Transverse colon (tissue), 4 donors: ENCODE data around the gene ADAM10. TPM values are rescaled to one million over a fixed set of nuclear protein-coding genes. Genes with fewer than 3 reads are reported as not detected.

Source experiments
- DNase-seq: peaks from one replicate; pipeline ENCODE4 v3.0.0-alpha.2; 2019
- H3K27ac ChIP-seq, 4 donors: fragments of 200-600 bp; sonication (generic); 2 replicates each; pipeline ENCODE4 v1.5.1; 2016 to 2018; ENCODE audit warnings: inconsistent platforms in 4 of 4
- H3K27me3 ChIP-seq: fragments of 200-600 bp; sonication (generic); 2 replicates; pipeline ENCODE4 v1.5.1; 2017; ENCODE audit warnings: inconsistent platforms
- H3K36me3 ChIP-seq, 4 donors: fragments of 200-600 bp; sonication (generic); 2 replicates each; pipeline ENCODE4 v1.5.1; 2017 to 2019; ENCODE audit warnings: inconsistent platforms in 4 of 4
- H3K4me1 ChIP-seq, 4 donors: fragments of 200-600 bp; sonication (generic); 2 replicates each; pipeline ENCODE4 v1.5.1; 2017 to 2020; ENCODE audit warnings: inconsistent platforms in 4 of 4
- H3K4me3 ChIP-seq, 4 donors: fragments of 200-600 bp; sonication (generic); 1 replicate in 1 of 4; 2 replicates in 3 of 4; pipeline versions ENCODE4 v1.5.1 to v1.6.1; 2017 to 2019; ENCODE audit warnings: inconsistent platforms in 4 of 4
- H3K9me3 ChIP-seq, 2 donors: fragments of 200-600 bp; sonication (generic); 2 replicates each; pipeline ENCODE4 v1.5.1; 2017 to 2019; ENCODE audit warnings: inconsistent platforms in 2 of 2
- CTCF ChIP-seq, 5 experiments: fragments of 200-600 bp in 3 of 5; fragments of 450-650 bp in 2 of 5; sonication (generic) in 3 of 5; IDR thresholded peaks; 1 replicate in 2 of 5; 2 replicates in 3 of 5; pipeline ENCODE4 v1.5.1; 2016 to 2017; ENCODE audit warnings: antibody characterized with exemption in 5 of 5, inconsistent platforms in 3 of 5, mild to moderate bottlenecking in 2 of 5, moderate library complexity in 1 of 5
- EP300 ChIP-seq: sonication (generic); formaldehyde crosslinking; IDR thresholded peaks from one replicate; pipeline ENCODE4 v1.6.1; 2017; ENCODE audit warnings: antibody characterized with exemption, low read depth
- POLR2A ChIP-seq: fragments of 450-650 bp; IDR thresholded peaks from one replicate; pipeline ENCODE4 v1.6.1; 2016; ENCODE audit warnings: antibody characterized with exemption, mild to moderate bottlenecking, moderate library complexity
- POLR2AphosphoS5 ChIP-seq, 3 donors: sonication (generic); formaldehyde crosslinking; IDR thresholded peaks; one replicate each; pipeline ENCODE4 v1.6.1; 2016; ENCODE audit warnings: antibody characterized with exemption in 3 of 3
- WGBS, 2 donors: methylation state at CpG; one replicate each; pipeline ENCODE4 v1.1.5; 2018; ENCODE audit warnings: low coverage in 1 of 2; 5-methylcytosine and 5-hydroxymethylcytosine counted together
- in situ Hi-C, 4 donors: fragments of 200-750 bp; cut with MboI; loops; one replicate each; pipeline versions ENCODE4 v1.15.0 to v1.15.1; 2017; ENCODE audit warnings: low sequenced_read_pairs in 3 of 4, low pct_ligation_motif_present in 1 of 4, low pct_unique_long_range_greater_than_20kb in 1 of 4
- intact Hi-C: fragments of 100-400 bp; cut with DNase I; formaldehyde crosslinking; loops from one replicate; pipeline ENCODE4 v1.15.1; 2023; ENCODE audit warnings: low total_unique reads
- total RNA-seq, 4 donors: library from RNA; depleted of rRNA; stranded (reverse); fragments of >200 nt; gene quantifications; one replicate each; pipeline ENCODE4 v1.1.0, GENCODE V29; 2016

Gene ADAM10
- total RNA-seq, 4 donors from 2014 or later = 45.3 to 941 (median 69.1) TPM

GRCh38 chr15:58665672-58666071 is 83.8 kb downstream of the ADAM10 start:
- Histone ChIP-seq H3K4me3 (no peak overlapping the region), H3K27ac (no peak overlapping the region), H3K27me3 (no peaks in the 10 kb centered on the region), H3K4me1 (peaks cover 0 to 11% (median 3%) of the 10 kb centered on the region in 4 donors), H3K9me3 (no peaks in the 10 kb centered on the region), H3K36me3 (peaks cover 0 to 36% (median 0%) of the 10 kb centered on the region in 4 donors)
- WGBS, 2 donors = 98 to 100% methylated on average over 2 of the region's 2 CpGs
- intact Hi-C loops (loop anchor here (2.0 kb wide), 1 partner anchor 23 kb away; no protein-coding TSS in a partner anchor), in situ Hi-C loops (no loop called here)
- TF ChIP-seq POLR2AphosphoS5 (IDR thresholded peaks at IDR 0.05) = no peak
- no peak for TF ChIP-seq POLR2A
- no peak for TF ChIP-seq CTCF (IDR thresholded peaks at IDR 0.05)
- TF ChIP-seq EP300 = no peak
- no peak for DNase-seq

- TF ChIP-seq EP300 = no peak
- no peak for TF ChIP-seq POLR2A
- no peak for TF ChIP-seq CTCF (IDR thresholded peaks at IDR 0.05)
- intact Hi-C loops (no loop called here), in situ Hi-C loops (no loop called here)
- no peak for DNase-seq
- Histone ChIP-seq H3K9me3 (no peaks in the 10 kb centered on the region), H3K36me3 (peaks cover 0 to 5% (median under 1%) of the 10 kb centered on the region in 4 donors), H3K27ac (no peak overlapping the region), H3K4me1 (no peaks in the 10 kb centered on the region), H3K27me3 (no peaks in the 10 kb centered on the region), H3K4me3 (no peak overlapping the region)
Measured at GRCh38 chr15:58650102-58650501, 99.4 kb downstream of the ADAM10 start.

- Histone ChIP-seq H3K27ac (no peak overlapping the region), H3K36me3 (no peaks in the 10 kb centered on the region), H3K4me1 (no peaks in the 10 kb centered on the region), H3K9me3 (no peaks in the 10 kb centered on the region), H3K27me3 (no peaks in the 10 kb centered on the region), H3K4me3 (no peak overlapping the region)
- intact Hi-C loops = no loop called here
- DNase-seq = no peak
- WGBS, 2 donors = 95 to 97% methylated on average over 2 of the region's 2 CpGs
- TF ChIP-seq POLR2A = no peak
- TF ChIP-seq POLR2AphosphoS5 (IDR thresholded peaks at IDR 0.05) = no peak
- TF ChIP-seq EP300 = no peak
- TF ChIP-seq CTCF (IDR thresholded peaks at IDR 0.05) = no peak
- in situ Hi-C loops = no loop called here
Measured at GRCh38 chr15:58649175-58649574, 100.3 kb downstream of the ADAM10 start.

GRCh38 chr15:58643996-58644395 is 105.5 kb downstream of the ADAM10 start:
- Histone ChIP-seq H3K4me3 (no peak overlapping the region), H3K36me3 (peaks cover 0 to 22% (median 11%) of the 10 kb centered on the region in 4 donors), H3K27me3 (no peaks in the 10 kb centered on the region), H3K9me3 (no peaks in the 10 kb centered on the region), H3K27ac (no peak overlapping the region), H3K4me1 (no peaks in the 10 kb centered on the region)
- WGBS, 2 donors = 80 to 85% methylated on average over 4 to 5 of the region's 5 CpGs
- no peak for TF ChIP-seq CTCF (IDR thresholded peaks at IDR 0.05)
- no peak for TF ChIP-seq EP300
- TF ChIP-seq POLR2AphosphoS5 (IDR thresholded peaks at IDR 0.05) = no peak
- no peak for TF ChIP-seq POLR2A
- no peak for DNase-seq
- in situ Hi-C loops (no loop called here), intact Hi-C loops (no loop called here)
